Calu3 (cell line): ENCODE results near the gene SGSH. TPM values are rescaled to one million over a fixed set of nuclear protein-coding genes. Genes with fewer than 3 reads are reported as not detected.

ENCODE experiments used
- BruUV-seq: library from RNA; stranded (reverse); fragments of 400-500 nt; replicated peaks from 2 replicates; lab custom pipeline; 2021; lab: Mats Ljungman, UMichigan
- CTCF ChIA-PET: fragments of 300-600 bp; sonication (Branson Sonifier 250); formaldehyde crosslinking; loops from one replicate; lab custom pipeline; 2022; ENCODE audit warnings: antibody characterized with exemption; lab: Charles Lee
- DNase-seq: peaks from one replicate; pipeline ENCODE4 v3.0.0; 2022
- H3K27ac Mint-ChIP-seq: one replicate; pipeline ENCODE4 v1.8.0; 2022; ENCODE audit warnings: mixed read lengths; ENCODE audit not compliant: unreplicated experiment
- H3K27me3 Mint-ChIP-seq: one replicate; pipeline ENCODE4 v1.8.0; 2022; ENCODE audit warnings: mixed read lengths; ENCODE audit not compliant: unreplicated experiment
- H3K36me3 Mint-ChIP-seq: one replicate; pipeline ENCODE4 v1.8.0; 2022; ENCODE audit warnings: mild to moderate bottlenecking, moderate library complexity, mixed read lengths; ENCODE audit not compliant: insufficient read depth, unreplicated experiment
- H3K4me1 Mint-ChIP-seq: one replicate; pipeline ENCODE4 v1.8.0; 2022; ENCODE audit warnings: mild to moderate bottlenecking, low read depth, mixed read lengths; ENCODE audit not compliant: unreplicated experiment
- H3K4me3 Mint-ChIP-seq: one replicate; pipeline ENCODE4 v1.8.0; 2022; ENCODE audit warnings: mild to moderate bottlenecking, low read depth, moderate library complexity, mixed read lengths; ENCODE audit not compliant: unreplicated experiment
- H3K9me3 Mint-ChIP-seq: one replicate; pipeline ENCODE4 v1.8.0; 2022; ENCODE audit warnings: low read depth, mixed read lengths; ENCODE audit not compliant: unreplicated experiment
- CTCF ChIP-seq: fragments of 200-600 bp; IDR thresholded peaks from one replicate; pipeline ENCODE4 v1.8.0; 2022; ENCODE audit warnings: antibody characterized with exemption; ENCODE audit not compliant: unreplicated experiment
- intact Hi-C: fragments of 100-400 bp; cut with micrococcal nuclease; formaldehyde crosslinking; loops from one replicate; pipeline ENCODE4 v1.10.0; 2022; ENCODE audit not compliant: unreplicated experiment
- total RNA-seq: library from RNA; stranded (reverse); gene quantifications from 2 replicates; pipeline ENCODE4 v1.2.3, GENCODE V29; 2022

The SGSH gene
- total RNA-seq, 1 experiment from 2014 or later, result 32.2 TPM

- TF ChIP-seq CTCF, result no peak
- CTCF ChIA-PET, result no interaction called here
- intact Hi-C loops, result no loop called here
- no peak for DNase-seq
- Mint-ChIP-seq H3K9me3 (no peaks in the 10 kb centered on the region), H3K4me1 (peaks cover 7% of the 10 kb centered on the region), H3K27ac (no peak overlapping the region), H3K27me3 (no peaks in the 10 kb centered on the region), H3K4me3 (no peak overlapping the region), H3K36me3 (no peaks in the 10 kb centered on the region)
- no TSS peak for BruUV-seq
Observed at GRCh38 chr17:80191865-80192661, 28.1 kb downstream of the SGSH start.

- intact Hi-C loops, result no loop called here
- peaks cover 11% of the 10 kb centered on the region for H3K4me1 Mint-ChIP-seq
- H3K9me3 Mint-ChIP-seq, result no peaks in the 10 kb centered on the region
- H3K27me3 Mint-ChIP-seq, result no peaks in the 10 kb centered on the region
- H3K27ac Mint-ChIP-seq, result no peak overlapping the region
- CTCF ChIA-PET, result no interaction called here
- no TSS peak for BruUV-seq
- H3K4me3 Mint-ChIP-seq, result no peak overlapping the region
- no peak for TF ChIP-seq CTCF
- H3K36me3 Mint-ChIP-seq, result no peaks in the 10 kb centered on the region
- no peak for DNase-seq
Observed at GRCh38 chr17:80191192-80191591, 28.9 kb downstream of the SGSH start.

GRCh38 chr17:80190716-80191115 is 29.4 kb downstream of the SGSH start:
- no TSS peak for BruUV-seq
- no peak for TF ChIP-seq CTCF
- H3K27ac Mint-ChIP-seq, result no peak overlapping the region
- H3K36me3 Mint-ChIP-seq, result no peaks in the 10 kb centered on the region
- no peaks in the 10 kb centered on the region for H3K27me3 Mint-ChIP-seq
- DNase-seq, result no peak
- no peak overlapping the region for H3K4me3 Mint-ChIP-seq
- H3K4me1 Mint-ChIP-seq, result peaks cover 11% of the 10 kb centered on the region
- intact Hi-C loops, result no loop called here
- H3K9me3 Mint-ChIP-seq, result no peaks in the 10 kb centered on the region
- CTCF ChIA-PET, result no interaction called here

GRCh38 chr17:80189611-80190010 is 30.5 kb downstream of the SGSH start:
- Mint-ChIP-seq H3K27ac (no peak overlapping the region), H3K4me3 (no peak overlapping the region), H3K9me3 (no peaks in the 10 kb centered on the region), H3K36me3 (no peaks in the 10 kb centered on the region), H3K27me3 (no peaks in the 10 kb centered on the region), H3K4me1 (peaks cover 11% of the 10 kb centered on the region)
- intact Hi-C loops, result no loop called here
- no peak for TF ChIP-seq CTCF
- no peak for DNase-seq
- CTCF ChIA-PET, result no interaction called here
- BruUV-seq, result no TSS peak
